ENCODE data around the gene CHRD. TPM values are rescaled to one million over a fixed set of nuclear protein-coding genes. Genes with fewer than 3 reads are reported as not detected.
"Not testable (repeated sequence)": the region's sequence is repeated elsewhere in the genome, so short reads cannot be mapped to it uniquely, and the experiment has no call there.

CHRD gene
- total and polyA plus RNA-seq, 4 experiments from 2014 or later, result not detected

GRCh38 chr3:184423561-184423960, 43.7 kb downstream of the CHRD start:
- POLR2A ChIA-PET (ENCODE audit: partially characterized antibody), result no interaction called here
- Histone ChIP-seq H3K4me1 (ENCODE audit: insufficient read depth, low read length) (no peaks in the 10 kb centered on the region), H3K27ac (ENCODE audit: low read depth, low read length) (no peak overlapping the region), H3K9me3 (ENCODE audit: control insufficient read depth in 1 of 2, low read length in 2 of 2) (no peaks in the 10 kb centered on the region), H3K27me3 (ENCODE audit: insufficient read depth, low read length) (no peaks in the 10 kb centered on the region), H3K36me3 (ENCODE audit: insufficient read depth, low read length) (no peaks in the 10 kb centered on the region), H3K4me3 (ENCODE audit: low read length in 2 of 2) (no peak overlapping the region)
- no peak overlapping the region for H3K4me3 Mint-ChIP-seq
- no peak overlapping the region for H3K27ac Mint-ChIP-seq
- no peaks in the 10 kb centered on the region for H3K9me3 Mint-ChIP-seq
- no peaks in the 10 kb centered on the region for H3K4me1 Mint-ChIP-seq
- peaks cover 5 to 6% of the 10 kb centered on the region in 2 donors for H3K27me3 Mint-ChIP-seq
- H3K36me3 Mint-ChIP-seq, result no peaks in the 10 kb centered on the region
- intact Hi-C loops (cut with micrococcal nuclease), result no loop called here
- CTCF ChIA-PET (ENCODE audit: partially characterized antibody), result interaction anchor here (1.0 to 2.1 kb wide), 7 partner anchors 10 to 118 kb away, joined by 3 to 5 read pairs (median 3); no protein-coding TSS in a partner anchor
- DNase-seq, result no peak

GRCh38 chr3:184426691-184427141, 46.9 kb downstream of the CHRD start:
- POLR2A ChIA-PET (ENCODE audit: partially characterized antibody), result no interaction called here
- H3K9me3 Mint-ChIP-seq, result peaks cover 0 to 2% (median 0%) of the 10 kb centered on the region in 8 donors

GRCh38 chr3:184428561-184429175, 48.8 kb downstream of the CHRD start:
- H3K36me3 ChIP-seq (ENCODE audit: insufficient read depth, low read length), result no peaks in the 10 kb centered on the region
- peaks cover 6 to 11% of the 10 kb centered on the region in 2 donors for H3K27me3 Mint-ChIP-seq
- no peak overlapping the region for H3K4me3 Mint-ChIP-seq
- H3K36me3 Mint-ChIP-seq, result no peaks in the 10 kb centered on the region
- intact Hi-C loops (cut with micrococcal nuclease), result no loop called here
- no peaks in the 10 kb centered on the region for H3K27me3 ChIP-seq (ENCODE audit: insufficient read depth, low read length)
- no peak overlapping the region for H3K4me3 ChIP-seq (ENCODE audit: low read length in 2 of 2)
- H3K27ac Mint-ChIP-seq, result no peak overlapping the region
- POLR2A ChIA-PET (ENCODE audit: partially characterized antibody), result no interaction called here
- no peaks in the 10 kb centered on the region for H3K4me1 ChIP-seq (ENCODE audit: insufficient read depth, low read length)
- H3K27ac ChIP-seq (ENCODE audit: low read depth, low read length), result no peak overlapping the region
- H3K4me1 Mint-ChIP-seq, result no peaks in the 10 kb centered on the region
- CTCF ChIA-PET (ENCODE audit: partially characterized antibody), result interaction anchor here (0.6 to 0.7 kb wide), 2 partner anchors 14 to 112 kb away, joined by 3 read pairs; no protein-coding TSS in a partner anchor
- H3K9me3 Mint-ChIP-seq, result peaks cover 0 to 2% (median 0%) of the 10 kb centered on the region in 8 donors
- DNase-seq, result no peak
- H3K9me3 ChIP-seq (ENCODE audit: control insufficient read depth in 1 of 2, low read length in 2 of 2), result no peaks in the 10 kb centered on the region

More at GRCh38 chr3:184426691-184427141, 46.9 kb downstream of the CHRD start:
- DNase-seq, result no peak
- CTCF ChIA-PET (ENCODE audit: partially characterized antibody), result interaction anchor here (1.0 kb wide), 1 partner anchor 13 kb away, joined by 3 read pairs; no protein-coding TSS in a partner anchor
- Mint-ChIP-seq H3K36me3 (no peaks in the 10 kb centered on the region), H3K4me3 (no peak overlapping the region), H3K27ac (no peak overlapping the region), H3K27me3 (peaks cover 6 to 9% of the 10 kb centered on the region in 2 donors), H3K4me1 (no peaks in the 10 kb centered on the region)
- H3K4me3 ChIP-seq (ENCODE audit: low read length in 2 of 2), result no peak overlapping the region
- intact Hi-C loops (cut with micrococcal nuclease), result no loop called here
- no peaks in the 10 kb centered on the region for H3K36me3 ChIP-seq (ENCODE audit: insufficient read depth, low read length)
- H3K4me1 ChIP-seq (ENCODE audit: insufficient read depth, low read length), result no peaks in the 10 kb centered on the region
- no peaks in the 10 kb centered on the region for H3K9me3 ChIP-seq (ENCODE audit: control insufficient read depth in 1 of 2, low read length in 2 of 2)
- H3K27me3 ChIP-seq (ENCODE audit: insufficient read depth, low read length), result no peaks in the 10 kb centered on the region
- no peak overlapping the region for H3K27ac ChIP-seq (ENCODE audit: low read depth, low read length)

- Histone ChIP-seq H3K36me3 (ENCODE audit: insufficient read depth, low read length) (no peaks in the 10 kb centered on the region), H3K27ac (ENCODE audit: low read depth, low read length) (no peak overlapping the region), H3K4me1 (ENCODE audit: insufficient read depth, low read length) (no peaks in the 10 kb centered on the region), H3K4me3 (ENCODE audit: low read length in 2 of 2) (no peak overlapping the region), H3K9me3 (ENCODE audit: control insufficient read depth in 1 of 2, low read length in 2 of 2) (no peaks in the 10 kb centered on the region), H3K27me3 (ENCODE audit: insufficient read depth, low read length) (no peaks in the 10 kb centered on the region)
- intact Hi-C loops (cut with micrococcal nuclease), result no loop called here
- CTCF ChIA-PET (ENCODE audit: partially characterized antibody), result interaction anchor here (2.2 kb wide), 1 partner anchor 10 kb away, joined by 5 read pairs; no protein-coding TSS in a partner anchor
- H3K9me3 Mint-ChIP-seq, result peaks cover 0 to 4% (median 0%) of the 10 kb centered on the region in 8 donors
- no peak for DNase-seq
- no peaks in the 10 kb centered on the region for H3K36me3 Mint-ChIP-seq
- no peak overlapping the region for H3K4me3 Mint-ChIP-seq
- POLR2A ChIA-PET (ENCODE audit: partially characterized antibody), result no interaction called here
- peaks cover 6 to 12% of the 10 kb centered on the region in 2 donors for H3K27me3 Mint-ChIP-seq
- H3K27ac Mint-ChIP-seq, result no peak overlapping the region
- H3K4me1 Mint-ChIP-seq, result no peaks in the 10 kb centered on the region
These were observed 49.9 kb downstream of the CHRD start for GRCh38 chr3:184429786-184430185.

- no peaks in the 10 kb centered on the region for H3K27me3 ChIP-seq (ENCODE audit: insufficient read depth, low read length)
- H3K27me3 Mint-ChIP-seq, result peaks cover 4 to 15% of the 10 kb centered on the region in 2 donors
- H3K4me1 Mint-ChIP-seq, result no peaks in the 10 kb centered on the region
- no peaks in the 10 kb centered on the region for H3K4me1 ChIP-seq (ENCODE audit: insufficient read depth, low read length)
- H3K27ac Mint-ChIP-seq, result no peak overlapping the region
- no peak overlapping the region for H3K4me3 ChIP-seq (ENCODE audit: low read length in 2 of 2)
- peaks cover 0 to 4% (median 0%) of the 10 kb centered on the region in 8 donors for H3K9me3 Mint-ChIP-seq
- no peak overlapping the region for H3K27ac ChIP-seq (ENCODE audit: low read depth, low read length)
- CTCF ChIA-PET (ENCODE audit: partially characterized antibody), result interaction anchor here (1.0 to 2.2 kb wide), 2 partner anchors 11 to 13 kb away, joined by 3 to 5 read pairs; no protein-coding TSS in a partner anchor
- no peaks in the 10 kb centered on the region for H3K9me3 ChIP-seq (ENCODE audit: control insufficient read depth in 1 of 2, low read length in 2 of 2)
- DNase-seq, result no peak
- POLR2A ChIA-PET (ENCODE audit: partially characterized antibody), result no interaction called here
- no peaks in the 10 kb centered on the region for H3K36me3 Mint-ChIP-seq
- H3K4me3 Mint-ChIP-seq, result no peak overlapping the region
- no peaks in the 10 kb centered on the region for H3K36me3 ChIP-seq (ENCODE audit: insufficient read depth, low read length)
- intact Hi-C loops (cut with micrococcal nuclease), result no loop called here
These were observed 51.1 kb downstream of the CHRD start for GRCh38 chr3:184430940-184431339.

- H3K9me3 Mint-ChIP-seq; H3K4me1 ChIP-seq (ENCODE audit: insufficient read depth, low read length); H3K36me3 ChIP-seq (ENCODE audit: insufficient read depth, low read length); H3K36me3 Mint-ChIP-seq; H3K4me1 Mint-ChIP-seq; DNase-seq; H3K27ac ChIP-seq (ENCODE audit: low read depth, low read length); H3K27ac Mint-ChIP-seq; H3K27me3 ChIP-seq (ENCODE audit: insufficient read depth, low read length); POLR2A ChIA-PET (ENCODE audit: partially characterized antibody); intact Hi-C loops (cut with micrococcal nuclease); H3K9me3 ChIP-seq (ENCODE audit: control insufficient read depth in 1 of 2, low read length in 2 of 2); H3K4me3 ChIP-seq (ENCODE audit: low read length in 2 of 2); H3K4me3 Mint-ChIP-seq: not testable (repeated sequence)
- CTCF ChIA-PET (ENCODE audit: partially characterized antibody), result interaction anchor here (0.7 kb wide), 1 partner anchor 8 kb away, joined by 3 read pairs; no protein-coding TSS in a partner anchor
- H3K27me3 Mint-ChIP-seq, result peaks cover 6 to 19% of the 10 kb centered on the region in 2 donors
These were observed 53.3 kb downstream of the CHRD start for GRCh38 chr3:184433178-184433577.

- Histone ChIP-seq H3K9me3 (ENCODE audit: control insufficient read depth in 1 of 2, low read length in 2 of 2) (no peaks in the 10 kb centered on the region), H3K27me3 (ENCODE audit: insufficient read depth, low read length) (no peaks in the 10 kb centered on the region), H3K36me3 (ENCODE audit: insufficient read depth, low read length) (no peaks in the 10 kb centered on the region), H3K4me1 (ENCODE audit: insufficient read depth, low read length) (no peaks in the 10 kb centered on the region), H3K27ac (ENCODE audit: low read depth, low read length) (no peak overlapping the region), H3K4me3 (ENCODE audit: low read length in 2 of 2) (no peak overlapping the region)
- Mint-ChIP-seq H3K4me1 (peaks cover 0 to 7% (median 2%) of the 10 kb centered on the region in 4 donors), H3K36me3 (peaks cover 3% of the 10 kb centered on the region in 2 donors), H3K27me3 (peaks cover 9 to 17% of the 10 kb centered on the region in 2 donors), H3K27ac (peak overlapping the region in 1 of 7 donors; percentile 5), H3K4me3 (no peak overlapping the region), H3K9me3 (peaks cover 0 to 9% (median 7%) of the 10 kb centered on the region in 8 donors)
- ChIA-PET POLR2A (ENCODE audit: partially characterized antibody) (no interaction called here), CTCF (ENCODE audit: partially characterized antibody) (no interaction called here)
- intact Hi-C loops (cut with micrococcal nuclease), result no loop called here
- no peak for DNase-seq
These were observed 59.2 kb downstream of the CHRD start for GRCh38 chr3:184439096-184439495.

Measured in CD4-positive, alpha-beta memory T cell (primary cell).